ENCODE measurements around the gene LYG2. TPM values are rescaled to one million over a fixed set of nuclear protein-coding genes. Genes with fewer than 3 reads are reported as not detected.

LYG2 gene
- total RNA-seq, 2 experiments from 2014 or later, result not detected

Other genes starting within 250 kb of the LYG2 start
- gene C2orf15, start 114.0 kb downstream of the LYG2 start, total RNA-seq, result under 1 TPM; 0.47 to 0.58 TPM
- gene TSGA10, start 100.7 kb downstream of the LYG2 start, total RNA-seq, result 1 to 10 TPM; 5.0 to 7.2 TPM
- gene LIPT1, start 100.7 kb downstream of the LYG2 start, total RNA-seq, result 1 to 10 TPM; 5.3 to 7.2 TPM
- gene MITD1, start 74.6 kb downstream of the LYG2 start, total RNA-seq, result 10 to 100 TPM; 57.4 to 63.1 TPM
- gene MRPL30, start 74.5 kb downstream of the LYG2 start, total RNA-seq, result 10 to 100 TPM; 24.4 to 26.2 TPM
- gene LYG1, start 45.5 kb upstream of the LYG2 start, total RNA-seq, result 1 to 10 TPM in 1 of 2 experiments, under 1 TPM in 1; 0.98 to 1.8 TPM
- 10 to 100 TPM; 29.0 to 34.1 TPM for gene TXNDC9, start 80.7 kb upstream of the LYG2 start, total RNA-seq
- 10 to 100 TPM; 45.0 to 62.1 TPM for gene EIF5B, start 81.7 kb upstream of the LYG2 start, total RNA-seq
- 10 to 100 TPM; 37.7 to 41.8 TPM for gene REV1, start 234.4 kb upstream of the LYG2 start, total RNA-seq

All from activated CD8-positive, alpha-beta memory T cell treated with anti-CD3 and anti-CD28 coated beads, Interleukin-2, amount 10 ng/mL, durations not matched to agents 7 days and 5 days (primary cell).